ENCODE data around the gene PHACTR3.

Gene PHACTR3

DNA sequence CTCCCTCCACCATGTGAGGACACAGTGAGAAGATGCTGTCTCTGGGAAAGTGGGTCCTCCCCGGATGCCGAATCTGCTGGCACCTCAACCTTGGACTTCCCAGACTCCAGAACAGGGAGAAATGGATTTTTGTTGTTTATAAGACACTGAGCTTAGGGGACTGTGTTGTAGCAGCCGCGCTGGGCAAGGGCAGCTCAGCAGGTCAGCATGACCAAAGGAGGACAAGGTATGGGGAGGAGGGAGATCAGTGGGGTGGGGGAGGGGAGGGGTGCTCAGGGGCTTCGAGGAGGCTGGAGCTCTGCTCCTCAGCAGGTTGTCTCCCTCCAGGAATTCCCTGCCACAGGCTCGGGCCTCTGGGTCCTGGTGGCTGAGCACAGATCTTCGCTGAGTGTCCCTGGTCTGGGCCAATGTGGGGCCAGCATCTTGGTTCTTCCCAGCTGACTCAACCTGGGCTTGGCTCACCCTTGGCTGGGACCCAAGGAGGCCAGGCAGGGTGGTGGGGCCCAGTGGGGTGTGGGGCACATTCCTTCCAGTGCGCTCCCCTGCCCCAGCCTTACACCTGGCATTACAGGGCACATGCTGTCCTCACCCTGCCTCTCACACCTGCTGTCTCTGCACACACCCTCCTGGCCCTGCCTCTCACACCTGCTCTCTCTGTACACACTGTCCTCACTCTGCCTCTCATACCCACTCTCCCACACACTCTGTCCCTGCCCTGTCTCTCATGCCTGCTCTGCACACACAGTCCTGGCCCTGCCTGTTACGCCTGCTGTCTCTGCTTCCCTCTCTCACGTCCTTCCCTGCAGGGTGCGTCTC is 221.8 kb downstream of the PHACTR3 start:
- 85% methylated on average over 11 of the region's 11 CpGs for WGBS
- Histone ChIP-seq H3K27ac (ENCODE audit: low read depth, low read length) (no peak overlapping the region), H3K36me3 (ENCODE audit: insufficient read depth, low read length) (no peaks in the 10 kb centered on the region), H3K4me3 (ENCODE audit: low read length) (no peak overlapping the region), H3K4me1 (ENCODE audit: insufficient read depth, low read length) (no peaks in the 10 kb centered on the region), H3K9ac (ENCODE audit: low read depth, low read length) (no peak overlapping the region), H3K9me3 (ENCODE audit: insufficient read depth, low read depth, low read length) (no peaks in the 10 kb centered on the region), H3K27me3 (ENCODE audit: insufficient read depth, low read length) (no peaks in the 10 kb centered on the region)

DNA sequence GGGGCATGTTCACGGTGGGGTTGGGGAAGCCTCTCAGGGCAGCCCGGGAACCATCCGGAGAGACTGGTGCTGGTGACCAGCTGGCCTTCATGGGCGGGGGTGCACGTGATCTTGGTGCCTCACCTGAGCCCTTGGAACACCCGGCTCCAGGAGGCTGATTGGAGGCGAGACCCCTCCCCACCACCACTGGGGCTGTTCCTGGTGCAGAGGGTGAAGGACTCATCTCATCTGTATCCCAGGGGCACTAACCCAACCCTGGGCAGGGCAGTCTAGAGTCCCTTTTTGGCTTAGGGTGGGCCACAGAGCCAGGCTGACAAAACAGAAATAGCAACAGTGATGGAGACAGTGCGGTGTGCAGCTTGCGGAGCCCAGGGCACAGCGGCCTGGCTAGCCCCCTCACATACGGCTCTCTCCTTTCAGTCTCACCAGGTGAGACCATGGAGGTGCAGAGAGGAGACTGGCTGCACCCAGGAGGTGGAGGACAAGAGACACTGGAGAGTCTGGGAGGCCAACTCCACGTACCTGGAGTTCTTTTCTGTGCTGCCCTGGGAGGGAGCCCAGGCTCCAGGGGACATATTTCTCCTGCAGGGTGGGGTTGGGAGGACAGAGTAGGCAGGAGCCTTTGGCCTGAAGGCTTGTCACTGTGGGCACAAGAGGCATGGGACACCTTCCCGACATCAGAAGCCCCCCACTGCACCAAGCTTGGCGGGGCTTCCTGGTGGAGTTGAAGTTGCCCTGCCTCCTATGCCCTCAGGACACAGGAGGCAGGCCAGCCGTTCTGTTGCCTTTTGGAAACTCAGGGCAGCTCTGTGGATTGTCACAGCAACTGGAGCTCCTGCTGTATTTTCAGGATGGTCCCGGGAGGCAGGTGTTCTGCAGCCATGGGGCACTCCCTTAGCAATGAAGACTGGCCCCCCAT is 223.1 kb downstream of the PHACTR3 start:
- no peaks in the 10 kb centered on the region for H3K36me3 ChIP-seq (ENCODE audit: insufficient read depth, low read length)
- no peaks in the 10 kb centered on the region for H3K27me3 ChIP-seq (ENCODE audit: insufficient read depth, low read length)
- H3K9ac ChIP-seq (ENCODE audit: low read depth, low read length), result no peak overlapping the region
- no peak overlapping the region for H3K27ac ChIP-seq (ENCODE audit: low read depth, low read length)
- no peaks in the 10 kb centered on the region for H3K4me1 ChIP-seq (ENCODE audit: insufficient read depth, low read length)
- 87% methylated on average over 16 of the region's 16 CpGs for WGBS
- H3K9me3 ChIP-seq (ENCODE audit: insufficient read depth, low read depth, low read length), result no peaks in the 10 kb centered on the region
- H3K4me3 ChIP-seq (ENCODE audit: low read length), result no peak overlapping the region

GRCh38 chr20:59828125-59829053 is 224.0 kb downstream of the PHACTR3 start:
- 85% methylated on average over 14 of the region's 15 CpGs for whole genome bisulfite sequencing
- Histone ChIP-seq H3K9ac (ENCODE audit: low read depth, low read length) (no peak overlapping the region), H3K36me3 (ENCODE audit: insufficient read depth, low read length) (no peaks in the 10 kb centered on the region), H3K4me3 (ENCODE audit: low read length) (no peak overlapping the region), H3K27me3 (ENCODE audit: insufficient read depth, low read length) (no peaks in the 10 kb centered on the region), H3K27ac (ENCODE audit: low read depth, low read length) (no peak overlapping the region), H3K4me1 (ENCODE audit: insufficient read depth, low read length) (no peaks in the 10 kb centered on the region), H3K9me3 (ENCODE audit: insufficient read depth, low read depth, low read length) (no peaks in the 10 kb centered on the region)

DNA sequence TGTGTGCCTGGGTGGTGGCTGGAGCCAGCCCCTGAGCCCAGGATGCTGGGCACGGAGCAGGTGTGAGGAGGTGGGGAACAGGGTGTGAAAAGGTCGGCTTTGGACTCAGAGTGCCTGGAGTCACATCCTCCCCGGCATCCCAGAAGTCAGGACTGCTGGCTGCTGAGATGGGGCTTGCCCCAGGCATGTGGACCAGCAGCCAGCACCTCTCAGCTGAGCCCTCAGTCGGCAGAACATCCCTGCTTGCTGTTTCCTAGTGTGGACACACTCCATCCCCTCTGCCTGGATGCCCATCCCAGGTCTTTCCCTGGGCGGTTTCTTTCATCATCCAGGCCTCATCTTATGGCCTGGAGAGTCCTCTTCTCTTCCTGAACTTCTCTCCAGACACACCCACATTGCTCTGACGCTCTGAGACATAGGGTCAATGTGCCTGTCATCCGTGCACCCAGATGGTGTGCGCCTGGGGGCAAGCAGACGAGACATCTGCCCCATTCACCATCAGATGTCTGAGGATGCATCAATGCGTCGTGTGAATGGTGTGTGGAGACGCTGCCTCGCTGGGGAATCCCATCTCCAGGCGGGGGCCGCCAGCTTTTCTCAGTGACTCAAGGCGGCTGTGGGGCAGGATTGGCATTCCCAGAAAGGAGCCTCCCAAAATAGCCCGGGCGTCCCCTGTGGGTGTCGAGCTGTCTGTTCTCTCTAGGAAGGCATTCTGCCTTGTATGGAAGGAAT is 224.9 kb downstream of the PHACTR3 start:
- WGBS, result 82% methylated on average over 19 of the region's 19 CpGs
- Histone ChIP-seq H3K27ac (ENCODE audit: low read depth, low read length) (no peak overlapping the region), H3K27me3 (ENCODE audit: insufficient read depth, low read length) (no peaks in the 10 kb centered on the region), H3K9me3 (ENCODE audit: insufficient read depth, low read depth, low read length) (no peaks in the 10 kb centered on the region), H3K4me1 (ENCODE audit: insufficient read depth, low read length) (no peaks in the 10 kb centered on the region), H3K4me3 (ENCODE audit: low read length) (no peak overlapping the region), H3K36me3 (ENCODE audit: insufficient read depth, low read length) (no peaks in the 10 kb centered on the region), H3K9ac (ENCODE audit: low read depth, low read length) (no peak overlapping the region)

- Histone ChIP-seq H3K27me3 (ENCODE audit: insufficient read depth, low read length) (0 out of 2 replicates have a peak, but pooled peaks cover 2% of the 10 kb centered on the region), H3K27ac (ENCODE audit: low read depth, low read length) (no peak overlapping the region), H3K9me3 (ENCODE audit: insufficient read depth, low read depth, low read length) (no peaks in the 10 kb centered on the region), H3K36me3 (ENCODE audit: insufficient read depth, low read length) (no peaks in the 10 kb centered on the region), H3K9ac (ENCODE audit: low read depth, low read length) (no peak overlapping the region), H3K4me3 (ENCODE audit: low read length) (no peak overlapping the region), H3K4me1 (ENCODE audit: insufficient read depth, low read length) (no peaks in the 10 kb centered on the region)
- 82% methylated on average over 12 of the region's 12 CpGs for WGBS
Observed at GRCh38 chr20:59829786-59830664, 225.7 kb downstream of the PHACTR3 start.

DNA sequence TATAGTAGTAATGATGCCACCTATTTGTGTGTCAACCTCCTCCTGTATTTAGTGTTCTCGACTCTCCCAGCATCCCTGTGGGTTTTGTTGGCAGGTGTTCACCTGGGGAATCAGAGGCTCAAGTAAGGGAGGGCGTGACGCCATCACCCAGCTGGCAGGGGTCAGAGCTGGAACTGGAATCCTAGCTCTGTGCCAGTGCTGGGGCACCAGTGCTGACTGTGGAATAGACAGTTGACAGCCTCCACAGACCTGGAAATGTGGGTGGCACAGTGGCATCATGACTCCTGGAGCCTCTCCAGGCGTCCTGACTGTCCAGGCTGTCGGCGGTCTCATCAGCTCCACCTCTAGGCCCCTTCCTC is 226.3 kb downstream of the PHACTR3 start:
- Histone ChIP-seq H3K9ac (ENCODE audit: low read depth, low read length) (no peak overlapping the region), H3K4me1 (ENCODE audit: insufficient read depth, low read length) (peaks cover 3% of the 10 kb centered on the region; the same call in 1 of the 2 replicates), H3K9me3 (ENCODE audit: insufficient read depth, low read depth, low read length) (no peaks in the 10 kb centered on the region), H3K36me3 (ENCODE audit: insufficient read depth, low read length) (no peaks in the 10 kb centered on the region), H3K27me3 (ENCODE audit: insufficient read depth, low read length) (0 out of 2 replicates have a peak, but pooled peaks cover 2% of the 10 kb centered on the region), H3K4me3 (ENCODE audit: low read length) (no peak overlapping the region), H3K27ac (ENCODE audit: low read depth, low read length) (no peak overlapping the region)
- WGBS, result 81% methylated on average over 6 of the region's 6 CpGs

GRCh38 chr20:59831024-59831915 is 226.9 kb downstream of the PHACTR3 start:
- Histone ChIP-seq H3K9me3 (ENCODE audit: insufficient read depth, low read depth, low read length) (no peaks in the 10 kb centered on the region), H3K36me3 (ENCODE audit: insufficient read depth, low read length) (no peaks in the 10 kb centered on the region), H3K4me1 (ENCODE audit: insufficient read depth, low read length) (peaks cover 7% of the 10 kb centered on the region; the same call in 1 of the 2 replicates), H3K27me3 (ENCODE audit: insufficient read depth, low read length) (0 out of 2 replicates have a peak, but pooled peaks cover 2% of the 10 kb centered on the region), H3K4me3 (ENCODE audit: low read length) (no peak overlapping the region), H3K9ac (ENCODE audit: low read depth, low read length) (no peak overlapping the region), H3K27ac (ENCODE audit: low read depth, low read length) (no peak overlapping the region)
- 90% methylated on average over 22 of the region's 23 CpGs for WGBS

- Histone ChIP-seq H3K27me3 (ENCODE audit: insufficient read depth, low read length) (0 out of 2 replicates have a peak, but pooled peaks cover 2% of the 10 kb centered on the region), H3K4me1 (ENCODE audit: insufficient read depth, low read length) (peaks cover 7% of the 10 kb centered on the region; the same call in 1 of the 2 replicates), H3K36me3 (ENCODE audit: insufficient read depth, low read length) (no peaks in the 10 kb centered on the region), H3K9me3 (ENCODE audit: insufficient read depth, low read depth, low read length) (no peaks in the 10 kb centered on the region), H3K9ac (ENCODE audit: low read depth, low read length) (no peak overlapping the region), H3K27ac (ENCODE audit: low read depth, low read length) (no peak overlapping the region), H3K4me3 (ENCODE audit: low read length) (no peak overlapping the region)
- WGBS, result 69% methylated on average over 3 of the region's 3 CpGs
Observed at GRCh38 chr20:59831916-59832270, 227.6 kb downstream of the PHACTR3 start.
